Smooth muscle cell of bladder (primary cell): ENCODE measurements around the gene HERC2. TPM values are rescaled to one million over a fixed set of nuclear protein-coding genes. Genes with fewer than 3 reads are reported as not detected.

Experiments used
- total RNA-seq: library from RNA; depleted of rRNA; stranded (reverse); fragments of >200 nt; gene quantifications from 2 replicates; pipeline ENCODE4 v1.2.3, GENCODE V29; 2014

The HERC2 gene, protein sequence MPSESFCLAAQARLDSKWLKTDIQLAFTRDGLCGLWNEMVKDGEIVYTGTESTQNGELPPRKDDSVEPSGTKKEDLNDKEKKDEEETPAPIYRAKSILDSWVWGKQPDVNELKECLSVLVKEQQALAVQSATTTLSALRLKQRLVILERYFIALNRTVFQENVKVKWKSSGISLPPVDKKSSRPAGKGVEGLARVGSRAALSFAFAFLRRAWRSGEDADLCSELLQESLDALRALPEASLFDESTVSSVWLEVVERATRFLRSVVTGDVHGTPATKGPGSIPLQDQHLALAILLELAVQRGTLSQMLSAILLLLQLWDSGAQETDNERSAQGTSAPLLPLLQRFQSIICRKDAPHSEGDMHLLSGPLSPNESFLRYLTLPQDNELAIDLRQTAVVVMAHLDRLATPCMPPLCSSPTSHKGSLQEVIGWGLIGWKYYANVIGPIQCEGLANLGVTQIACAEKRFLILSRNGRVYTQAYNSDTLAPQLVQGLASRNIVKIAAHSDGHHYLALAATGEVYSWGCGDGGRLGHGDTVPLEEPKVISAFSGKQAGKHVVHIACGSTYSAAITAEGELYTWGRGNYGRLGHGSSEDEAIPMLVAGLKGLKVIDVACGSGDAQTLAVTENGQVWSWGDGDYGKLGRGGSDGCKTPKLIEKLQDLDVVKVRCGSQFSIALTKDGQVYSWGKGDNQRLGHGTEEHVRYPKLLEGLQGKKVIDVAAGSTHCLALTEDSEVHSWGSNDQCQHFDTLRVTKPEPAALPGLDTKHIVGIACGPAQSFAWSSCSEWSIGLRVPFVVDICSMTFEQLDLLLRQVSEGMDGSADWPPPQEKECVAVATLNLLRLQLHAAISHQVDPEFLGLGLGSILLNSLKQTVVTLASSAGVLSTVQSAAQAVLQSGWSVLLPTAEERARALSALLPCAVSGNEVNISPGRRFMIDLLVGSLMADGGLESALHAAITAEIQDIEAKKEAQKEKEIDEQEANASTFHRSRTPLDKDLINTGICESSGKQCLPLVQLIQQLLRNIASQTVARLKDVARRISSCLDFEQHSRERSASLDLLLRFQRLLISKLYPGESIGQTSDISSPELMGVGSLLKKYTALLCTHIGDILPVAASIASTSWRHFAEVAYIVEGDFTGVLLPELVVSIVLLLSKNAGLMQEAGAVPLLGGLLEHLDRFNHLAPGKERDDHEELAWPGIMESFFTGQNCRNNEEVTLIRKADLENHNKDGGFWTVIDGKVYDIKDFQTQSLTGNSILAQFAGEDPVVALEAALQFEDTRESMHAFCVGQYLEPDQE (N-terminal part only)
- total RNA-seq = 30.3 and 41.6 TPM in 2 replicates

DNA sequence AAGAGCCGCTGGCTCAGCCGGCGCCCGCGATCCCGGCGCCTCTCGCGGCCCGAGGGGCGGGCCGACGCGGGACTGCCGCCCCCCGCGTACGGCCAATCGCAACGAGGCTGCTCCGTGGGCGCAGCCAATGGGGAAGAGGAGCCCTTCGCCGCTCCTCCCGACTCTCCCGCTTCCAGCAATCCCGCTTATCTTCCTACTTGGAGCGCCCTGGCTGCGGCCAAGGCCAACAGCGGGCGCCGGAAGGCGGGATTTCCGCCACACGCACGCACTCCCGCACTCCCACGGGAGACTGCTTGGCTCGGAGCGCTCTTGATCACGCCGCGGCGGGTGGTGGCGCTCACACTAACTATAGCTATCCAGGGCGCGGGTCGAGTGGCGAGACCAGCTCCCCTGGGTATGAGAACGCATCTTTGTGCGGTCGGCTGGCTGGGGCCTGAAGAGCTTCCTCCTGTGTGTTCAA, at the start of gene HERC2:
Gene HERC2, minus strand, starts transcription at position 51 of the 460 bp plus-strand sequence. CDS start 746 bp downstream, outside the sequence.

GRCh38 chr15:28357984-28358383, 36.0 kb upstream of the HERC2 start, which contains the start of gene GOLGA6L24:
Gene GOLGA6L24, minus strand, starts transcription at chr15:28358084. Its CDS starts 61 bp downstream, at chr15:28358023.

GRCh38 chr15:28098766-28099554, 223.0 kb downstream of the HERC2 start, which contains the start of gene OCA2:
Gene OCA2, minus strand, starts transcription at chr15:28099315. Its CDS starts 17,441 bp downstream, at chr15:28081874.

Other genes with a start within 250 kb of the HERC2 start
- gene OCA2, start 222.9 kb downstream of the HERC2 start, total RNA-seq = not detected in 2 replicates
- gene GOLGA6L24, start 35.9 kb upstream of the HERC2 start, total RNA-seq = not detected in 2 replicates
- under 0.01 TPM in 1 of 2 replicates, not detected in the other for gene GOLGA8F, start 56.5 kb upstream of the HERC2 start, total RNA-seq
- under 0.01 TPM in 1 of 2 replicates, not detected in the other for gene GOLGA8G, start 210.8 kb upstream of the HERC2 start, total RNA-seq
- gene GOLGA6L25, start 231.4 kb upstream of the HERC2 start, total RNA-seq = not detected in 2 replicates